ENCODE data around the gene RESF1.

The RESF1 gene

DNA sequence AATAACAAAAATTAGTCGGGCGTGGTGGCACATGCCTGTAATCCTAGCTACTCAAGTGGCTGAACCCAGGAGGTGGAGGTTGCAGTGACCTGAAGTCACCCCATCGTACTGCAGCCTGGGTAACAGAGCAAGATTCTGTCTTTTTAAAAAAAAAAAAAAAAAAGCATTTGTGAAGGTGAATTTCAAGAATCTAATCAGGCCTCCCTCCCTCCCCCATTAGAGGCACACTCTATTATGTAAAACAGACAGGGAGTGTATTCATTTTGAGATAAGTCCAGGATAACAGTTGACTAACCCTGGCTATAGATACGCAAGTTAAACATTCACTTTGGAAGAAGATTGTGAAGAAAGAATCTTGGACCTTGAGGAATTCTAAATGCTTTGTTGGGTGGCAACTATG lies 2.9 kb downstream of the RESF1 start:
- no peak for DNase-seq

DNA sequence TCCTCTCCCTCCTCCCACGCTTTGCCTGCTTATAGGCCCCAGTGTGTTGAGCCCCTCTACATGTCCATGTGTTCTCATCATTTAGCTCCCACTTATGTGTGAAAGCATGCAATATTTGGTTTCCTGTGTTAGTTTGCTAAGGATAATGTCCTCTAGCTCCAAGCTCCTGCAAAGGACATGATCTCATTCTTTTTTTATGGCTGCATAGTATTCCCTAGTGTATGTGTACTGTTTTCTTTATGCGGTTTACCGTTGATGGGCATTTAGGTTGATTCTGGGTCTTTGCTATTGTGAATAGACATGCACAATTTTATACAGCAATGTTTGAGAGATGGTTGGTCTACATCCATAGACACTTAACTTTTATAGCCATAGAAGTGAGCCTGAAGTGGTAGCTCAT lies 5.1 kb downstream of the RESF1 start:
- no peak for DNase-seq

GRCh38 chr12:31965090-31965489 lies 5.9 kb downstream of the RESF1 start:
- no peak for DNase-seq

- DNase-seq, result no peak
Observed at GRCh38 chr12:31966558-31967205, 7.5 kb downstream of the RESF1 start.

DNA sequence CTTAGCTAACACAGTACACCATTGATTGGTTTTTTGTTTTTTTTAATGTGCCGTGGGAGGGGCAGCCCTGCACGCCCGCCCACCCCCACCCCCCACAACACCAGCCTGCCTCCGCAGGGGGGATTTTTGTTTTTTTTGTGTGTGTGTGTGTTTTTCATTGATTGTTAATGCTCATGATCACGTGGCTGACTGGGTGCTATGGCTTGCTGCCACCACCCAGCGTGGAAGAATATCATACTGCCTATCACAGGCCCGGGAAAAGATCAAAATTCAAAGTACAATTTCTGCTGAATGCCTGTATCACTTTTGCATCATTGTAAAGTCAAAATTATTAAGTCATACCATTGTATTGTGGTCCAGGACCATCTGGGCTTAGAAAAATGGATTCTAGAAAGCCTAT lies 8.3 kb downstream of the RESF1 start:
- no peak for DNase-seq

DNA sequence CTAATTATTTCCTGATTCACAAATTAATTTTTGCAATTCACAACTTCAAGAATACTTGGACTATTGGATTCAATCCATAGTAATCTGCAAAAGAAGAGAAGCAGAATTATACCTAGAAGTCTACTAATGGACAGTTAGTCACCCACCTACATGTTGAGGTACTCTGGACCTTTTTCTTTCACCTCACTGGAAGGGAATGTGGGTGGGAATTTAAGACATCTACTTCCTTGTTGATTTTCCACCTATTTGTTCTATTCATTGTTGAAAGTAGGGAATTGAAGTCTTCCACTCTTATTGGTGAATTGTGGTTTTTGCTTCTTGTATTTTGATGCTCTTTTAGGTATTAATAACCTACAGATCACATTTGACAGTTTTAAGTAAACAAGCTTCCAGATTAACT lies 11.0 kb downstream of the RESF1 start:
- no peak for DNase-seq

GRCh38 chr12:31973818-31974217 lies 14.6 kb downstream of the RESF1 start:
- DNase-seq, result no peak

GRCh38 chr12:31974673-31975072 lies 15.5 kb downstream of the RESF1 start:
- no peak for DNase-seq

DNA sequence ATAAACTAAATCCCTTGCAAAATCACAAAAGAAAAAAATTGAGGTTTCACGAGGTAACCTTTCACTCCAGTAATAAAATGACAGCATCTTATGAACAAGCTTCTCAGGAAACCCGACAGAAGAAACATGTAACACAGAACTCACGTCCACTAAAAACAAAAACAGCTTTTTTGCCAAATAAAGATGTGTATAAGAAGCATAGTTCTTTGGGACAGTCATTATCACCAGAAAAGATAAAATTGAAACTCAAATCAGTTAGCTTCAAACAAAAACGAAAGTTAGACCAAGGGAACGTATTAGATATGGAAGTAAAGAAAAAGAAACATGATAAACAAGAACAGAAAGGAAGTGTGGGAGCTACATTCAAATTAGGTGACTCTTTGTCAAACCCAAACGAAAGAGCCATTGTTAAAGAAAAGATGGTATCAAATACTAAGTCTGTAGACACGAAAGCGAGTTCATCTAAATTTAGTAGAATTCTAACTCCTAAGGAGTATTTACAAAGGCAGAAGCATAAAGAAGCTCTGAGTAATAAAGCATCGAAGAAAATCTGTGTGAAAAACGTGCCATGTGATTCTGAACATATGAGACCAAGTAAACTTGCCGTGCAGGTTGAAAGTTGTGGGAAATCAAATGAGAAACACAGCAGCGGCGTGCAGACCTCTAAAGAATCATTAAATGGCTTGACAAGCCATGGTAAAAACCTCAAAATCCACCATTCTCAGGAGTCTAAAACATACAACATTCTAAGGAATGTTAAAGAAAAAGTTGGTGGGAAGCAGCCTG lies 25.8 kb downstream of the RESF1 start:
- no peak for DNase-seq

DNA sequence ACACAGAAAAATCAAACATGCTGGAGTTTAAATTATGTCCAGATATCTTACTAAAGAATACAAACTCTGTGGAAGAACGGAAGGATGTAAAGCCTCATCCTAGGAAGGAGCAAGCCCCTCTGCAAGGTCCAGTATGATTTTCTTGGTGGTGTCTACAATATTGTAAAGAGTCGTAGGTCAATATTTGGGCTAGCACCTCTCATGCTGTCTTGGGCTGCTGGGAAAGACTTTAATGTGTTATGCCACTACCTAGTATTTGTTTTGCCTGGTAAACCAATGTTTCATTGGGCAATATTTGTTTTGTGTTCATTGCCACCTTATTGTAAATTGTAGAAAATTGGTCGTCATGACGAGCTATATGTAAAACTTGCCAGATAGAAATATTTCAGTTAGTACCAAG lies 26.6 kb downstream of the RESF1 start:
- no peak for DNase-seq

DNA sequence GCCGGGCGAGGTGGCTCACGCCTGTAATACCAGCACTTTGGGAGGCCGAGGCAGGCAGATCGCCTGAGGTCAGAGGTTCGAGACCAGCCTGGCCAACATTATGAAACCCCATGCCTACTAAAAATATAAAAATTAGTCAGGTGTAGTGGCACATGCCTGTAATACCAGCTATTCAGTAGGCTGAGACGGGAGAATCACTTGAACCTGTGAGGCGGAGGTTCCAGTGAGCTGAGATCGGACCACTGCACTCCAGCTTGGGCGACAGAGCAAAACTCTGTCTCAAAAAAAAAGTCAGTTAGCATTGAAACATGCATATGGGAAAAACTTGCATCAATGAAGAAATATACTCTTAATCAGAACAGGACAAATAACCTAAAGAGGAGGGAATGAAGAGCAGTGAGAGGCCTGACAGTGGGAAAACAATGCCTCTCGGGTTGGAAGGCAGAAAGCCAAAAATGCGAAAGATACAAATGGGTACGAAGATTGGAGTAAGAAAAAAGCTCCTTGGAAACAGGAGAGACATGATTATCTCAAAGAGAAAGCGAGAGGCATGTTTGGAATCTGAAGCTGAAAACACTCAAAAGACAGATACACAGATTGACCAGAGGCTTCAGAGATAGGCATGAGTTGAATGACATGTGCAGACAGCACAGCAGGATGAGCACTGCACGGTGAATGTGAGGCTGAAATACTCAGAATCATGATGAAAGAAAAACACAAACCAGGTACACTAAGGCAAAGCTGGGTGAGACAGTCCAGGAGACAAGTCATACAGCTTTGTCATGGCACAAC lies 30.6 kb downstream of the RESF1 start:
- no peak for DNase-seq

DNA sequence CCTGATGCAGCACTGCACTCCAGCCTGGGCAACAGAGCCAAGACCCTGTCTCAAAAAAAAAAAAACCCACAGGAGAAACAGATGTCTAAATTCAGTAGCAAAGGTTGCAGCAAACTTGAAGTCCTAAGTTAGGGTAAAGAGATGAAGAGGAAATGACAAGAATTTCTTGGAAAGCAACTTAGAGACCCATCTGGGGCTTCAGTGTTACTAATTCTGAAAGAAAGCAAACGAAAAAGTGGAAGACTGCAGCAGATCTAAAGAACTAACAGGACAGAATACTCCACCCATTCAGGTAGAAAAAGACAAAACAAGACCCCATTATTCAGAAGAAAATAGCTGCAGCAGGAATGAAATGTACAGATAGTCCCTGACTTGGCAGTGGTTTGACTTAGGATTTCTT lies 31.9 kb downstream of the RESF1 start:
- DNase-seq, result no peak

DNA sequence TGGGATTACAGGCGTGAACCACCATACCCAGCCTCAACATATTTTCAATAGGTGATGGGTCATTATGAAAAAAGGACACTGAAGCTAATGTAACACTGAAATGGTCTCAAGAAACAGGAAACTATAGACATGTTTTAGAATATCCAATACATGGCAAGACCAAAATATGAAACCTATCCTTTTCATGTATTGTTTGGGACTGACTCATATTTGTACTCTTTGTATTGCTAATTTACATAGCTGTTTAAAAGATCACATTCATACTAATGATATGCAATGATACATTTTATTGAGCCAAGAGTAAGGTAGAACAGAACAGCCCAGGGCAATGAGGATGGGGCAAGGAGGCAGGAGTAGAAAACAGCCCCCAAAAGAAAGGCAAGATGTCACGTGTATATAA lies 32.6 kb downstream of the RESF1 start:
- no peak for DNase-seq

- DNase-seq, result no peak
Observed at GRCh38 chr12:31999692-32000091, 40.5 kb downstream of the RESF1 start.

DNA sequence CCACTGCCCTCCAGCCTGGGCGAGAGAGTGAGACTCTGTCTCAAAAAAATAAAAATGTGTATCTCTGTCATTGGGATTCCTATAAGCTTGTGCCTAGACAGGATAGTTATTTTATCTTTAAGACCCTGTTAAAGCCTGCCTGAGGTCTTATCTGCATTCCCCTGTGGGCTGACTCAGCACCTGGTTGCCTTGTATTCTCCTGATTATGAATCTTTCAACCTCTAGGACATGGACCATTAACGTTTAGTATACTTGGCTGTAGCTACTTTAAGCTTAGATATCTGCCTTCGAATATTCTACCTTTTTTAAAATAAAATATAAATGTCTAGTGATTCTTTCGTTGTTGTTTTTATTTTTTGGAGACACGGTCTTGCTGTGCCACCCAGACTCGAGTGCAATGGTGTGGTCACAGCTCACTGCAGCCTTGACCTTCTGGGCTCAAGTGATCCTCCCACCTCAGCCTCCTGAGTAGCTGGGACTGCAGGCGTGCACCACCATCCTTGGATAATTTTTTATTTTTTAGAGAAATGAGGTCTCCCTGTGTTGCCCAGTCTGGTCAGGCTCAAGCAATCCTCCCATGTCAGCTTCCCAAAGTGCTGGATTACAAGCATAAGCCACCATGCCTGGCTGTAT lies 41.3 kb downstream of the RESF1 start:
- DNase-seq, result no peak

- DNase-seq, result no peak
Observed at GRCh38 chr12:32002848-32003493, 43.8 kb downstream of the RESF1 start.

- no peak for DNase-seq
Observed at GRCh38 chr12:32003654-32004053, 44.4 kb downstream of the RESF1 start.

DNA sequence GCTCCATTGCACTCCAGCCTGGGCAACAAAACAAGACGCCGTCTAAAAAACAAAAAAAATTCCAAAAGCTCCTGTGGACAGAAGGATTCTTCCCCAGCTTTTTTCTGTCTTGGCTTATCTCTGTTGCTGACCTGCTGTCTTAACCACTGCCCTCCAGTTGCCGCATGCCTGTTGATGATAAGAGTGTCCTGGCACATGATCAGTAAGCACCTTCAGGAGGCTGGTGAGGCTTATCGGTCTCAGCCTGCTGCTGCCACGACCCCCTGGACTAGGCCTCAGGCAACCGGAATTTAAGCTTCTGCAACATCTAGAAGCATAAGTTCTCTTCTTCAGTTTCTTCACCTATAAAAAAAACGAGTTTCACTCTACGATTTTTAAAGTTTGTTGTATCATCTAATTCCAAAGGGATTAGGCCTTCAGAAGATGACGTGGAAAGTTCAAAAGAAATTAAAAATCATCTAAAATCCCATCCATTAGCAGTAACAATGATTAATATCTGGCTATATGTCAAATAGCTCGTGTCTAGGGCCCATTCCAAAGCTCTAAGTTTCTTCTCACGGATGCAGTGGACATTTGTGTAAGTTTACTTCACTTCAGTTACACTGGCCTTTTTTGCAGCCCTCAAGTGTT lies 46.4 kb downstream of the RESF1 start:
- DNase-seq, result no peak

Data from NCI-H1092 treated with DMSO at 0.1 percent for 48 hours (cell line).